ENCODE results near the gene SARS2.

- TF ChIP-seq CTCF (IDR thresholded peaks at IDR 0.05) (no peak), POLR2A (IDR thresholded peaks at IDR 0.05) (no peak)
Measured at GRCh38 chr19:38949580-38950367, 19.2 kb upstream of the SARS2 start.
